Trophoblast cell (in vitro differentiated cells and primary cell): ENCODE results near the gene MAP3K1.

Experiments
- DNase-seq, 2 donors: peaks; one replicate each; pipeline ENCODE4 v3.0.0-alpha.2; 2016
- H2AFZ ChIP-seq: 2 replicates; pipeline ENCODE4 v1.6.1; 2013; ENCODE audit warnings: low read length, moderate library complexity, mild to moderate bottlenecking; ENCODE audit not compliant: insufficient read depth, poor library complexity
- H2AK5ac ChIP-seq: 2 replicates; pipeline ENCODE4 v1.6.1; 2013; ENCODE audit warnings: mild to moderate bottlenecking, low read length
- H2BK120ac ChIP-seq: 2 replicates; pipeline ENCODE4 v1.6.1; 2013; ENCODE audit warnings: low read length, mild to moderate bottlenecking, moderate library complexity; ENCODE audit not compliant: insufficient read depth, poor library complexity
- H2BK12ac ChIP-seq: 2 replicates; pipeline ENCODE4 v1.6.1; 2013; ENCODE audit warnings: mild to moderate bottlenecking, low read length, moderate library complexity
- H2BK5ac ChIP-seq: 2 replicates; pipeline ENCODE4 v1.6.1; 2013; ENCODE audit warnings: low read length, low read depth, moderate library complexity, mild to moderate bottlenecking; ENCODE audit not compliant: poor library complexity
- H3K14ac ChIP-seq: 2 replicates; pipeline ENCODE4 v1.6.1; 2013; ENCODE audit warnings: mild to moderate bottlenecking, low read length
- H3K18ac ChIP-seq: 2 replicates; pipeline ENCODE4 v1.6.1; 2013; ENCODE audit warnings: mild to moderate bottlenecking, low read length
- H3K23ac ChIP-seq: 2 replicates; pipeline ENCODE4 v1.6.1; 2013; ENCODE audit warnings: low read length
- H3K27ac ChIP-seq: 2 replicates; pipeline ENCODE4 v1.5.1; 2013; ENCODE audit warnings: low read depth, mild to moderate bottlenecking, inconsistent platforms, low read length, moderate library complexity
- H3K27me3 ChIP-seq: 2 replicates; pipeline ENCODE4 v1.6.1; 2013; ENCODE audit warnings: inconsistent platforms, mild to moderate bottlenecking, low read length, moderate library complexity; ENCODE audit not compliant: insufficient read depth
- H3K36me3 ChIP-seq, 2 experiments: 1 replicate in 1 of 2; 2 replicates in 1 of 2; pipeline ENCODE4 v1.6.1; 2013; ENCODE audit warnings: low read length in 2 of 2, mild to moderate bottlenecking in 2 of 2, moderate library complexity in 1 of 2; ENCODE audit not compliant: insufficient read depth in 2 of 2, control insufficient read depth in 1 of 2
- H3K4ac ChIP-seq: 2 replicates; pipeline ENCODE4 v1.6.1; 2013; ENCODE audit warnings: low read depth, mild to moderate bottlenecking, low read length, moderate library complexity
- H3K4me1 ChIP-seq, 2 experiments: 1 replicate in 1 of 2; 2 replicates in 1 of 2; pipeline ENCODE4 v1.6.1; 2013; ENCODE audit warnings: low read length in 2 of 2, mild to moderate bottlenecking in 2 of 2, moderate library complexity in 1 of 2; ENCODE audit not compliant: insufficient read depth in 2 of 2, control insufficient read depth in 1 of 2
- H3K4me2 ChIP-seq: 2 replicates; pipeline ENCODE4 v1.6.1; 2013; ENCODE audit warnings: inconsistent platforms, mild to moderate bottlenecking, low read length, moderate library complexity
- H3K4me3 ChIP-seq: 2 replicates; pipeline ENCODE4 v1.5.1; 2013; ENCODE audit warnings: mild to moderate bottlenecking, low read depth, low read length, inconsistent platforms
- H3K79me1 ChIP-seq: one replicate; pipeline ENCODE4 v1.6.1; 2013; ENCODE audit warnings: low read length
- H3K79me2 ChIP-seq: 2 replicates; pipeline ENCODE4 v1.6.1; 2013; ENCODE audit warnings: low read length, mild to moderate bottlenecking; ENCODE audit not compliant: control insufficient read depth, insufficient read depth, poor library complexity
- H3K9ac ChIP-seq: 2 replicates; pipeline ENCODE4 v1.6.1; 2013; ENCODE audit warnings: mild to moderate bottlenecking, low read length
- H3K9me3 ChIP-seq: 2 replicates; pipeline ENCODE4 v1.6.1; 2013; ENCODE audit warnings: low read depth, mild to moderate bottlenecking, control low read depth, inconsistent platforms, low read length; ENCODE audit not compliant: insufficient read depth
- H4K12ac ChIP-seq: 2 replicates; pipeline ENCODE4 v1.6.1; 2013; ENCODE audit warnings: low read depth, mild to moderate bottlenecking, low read length, moderate library complexity
- H4K8ac ChIP-seq: 2 replicates; pipeline ENCODE4 v1.6.1; 2013; ENCODE audit warnings: low read depth, mild to moderate bottlenecking, low read length, moderate library complexity
- H4K91ac ChIP-seq: one replicate; pipeline ENCODE4 v1.6.1; 2013; ENCODE audit warnings: low read depth, mild to moderate bottlenecking, low read length, moderate library complexity
- WGBS: extraction: QIAGEN DNeasy Blood & Tissue Kit; methylation state at CpG from one replicate; pipeline ENCODE4 v1.1.7; 2013; ENCODE audit warnings: missing lambda C conversion rate; ENCODE audit not compliant: insufficient read length, insufficient coverage; ENCODE audit errors: extremely low coverage; 5-methylcytosine and 5-hydroxymethylcytosine counted together

The MAP3K1 gene

DNA sequence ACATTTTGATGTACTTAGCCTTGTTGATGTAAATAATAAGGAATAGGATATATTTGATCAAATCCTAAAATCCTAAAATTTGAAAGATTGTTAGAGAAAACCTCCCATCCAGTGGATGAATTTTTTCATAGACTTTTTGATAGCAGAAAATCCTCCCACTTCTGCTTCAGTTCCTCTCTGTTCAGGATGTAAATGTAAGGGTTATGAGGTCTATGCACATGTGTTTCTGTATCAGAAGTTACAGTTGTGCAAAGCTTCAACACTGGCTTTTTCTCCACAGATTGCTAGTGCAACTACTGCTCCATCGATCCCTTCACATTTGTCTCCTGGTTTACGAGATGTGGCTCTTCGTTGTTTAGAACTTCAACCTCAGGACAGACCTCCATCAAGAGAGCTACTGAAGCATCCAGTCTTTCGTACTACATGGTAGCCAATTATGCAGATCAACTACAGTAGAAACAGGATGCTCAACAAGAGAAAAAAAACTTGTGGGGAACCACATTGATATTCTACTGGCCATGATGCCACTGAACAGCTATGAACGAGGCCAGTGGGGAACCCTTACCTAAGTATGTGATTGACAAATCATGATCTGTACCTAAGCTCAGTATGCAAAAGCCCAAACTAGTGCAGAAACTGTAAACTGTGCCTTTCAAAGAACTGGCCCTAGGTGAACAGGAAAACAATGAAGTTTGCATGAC, 78.1 kb downstream of the MAP3K1 start:
- Histone ChIP-seq H3K23ac (no peak overlapping the region), H2AFZ (no peak overlapping the region), H2BK5ac (no peak overlapping the region), H4K91ac (no peak overlapping the region), H4K8ac (no peak overlapping the region), H3K14ac (no peak overlapping the region), H3K27ac (no peak overlapping the region), H2BK12ac (no peak overlapping the region), H3K18ac (no peak overlapping the region), H3K4me2 (no peak overlapping the region), H3K4me1 (no peaks in the 10 kb centered on the region), H3K4ac (no peak overlapping the region), H3K9me3 (no peaks in the 10 kb centered on the region), H2BK120ac (no peak overlapping the region), H3K36me3 (peaks cover 7 to 14% of the 10 kb centered on the region in 2 experiments), H3K9ac (no peak overlapping the region), H2AK5ac (no peak overlapping the region), H3K27me3 (no peaks in the 10 kb centered on the region), H3K79me1 (no peaks in the 10 kb centered on the region), H3K4me3 (no peak overlapping the region), H3K79me2 (no peaks in the 10 kb centered on the region), H4K12ac (no peak overlapping the region)
- WGBS, result no CpG with 5 or more reads among the region's 5 CpGs
- DNase-seq, result no peak

DNA sequence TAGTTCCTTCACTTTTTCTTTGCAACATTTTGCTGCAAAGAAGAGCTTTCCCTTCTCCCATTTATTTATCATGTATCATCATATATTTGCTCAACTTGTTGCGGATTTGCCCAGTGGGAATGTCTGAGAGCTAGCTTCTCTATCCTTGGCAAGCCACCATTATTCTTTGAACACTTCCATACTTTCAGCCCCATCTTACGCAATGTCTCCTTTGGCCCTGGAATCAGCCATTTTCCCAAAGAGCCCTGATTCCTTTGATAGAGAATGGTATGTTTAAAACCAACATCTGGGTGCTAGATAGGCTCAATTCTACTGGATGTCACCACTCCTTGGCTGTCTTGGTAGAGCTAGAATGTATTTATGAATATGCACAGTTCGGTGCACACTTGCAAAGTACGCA, 81.4 kb downstream of the MAP3K1 start:
- Histone ChIP-seq H3K27ac (no peak overlapping the region), H3K9me3 (no peaks in the 10 kb centered on the region), H2AFZ (no peak overlapping the region), H2AK5ac (no peak overlapping the region), H3K4ac (no peak overlapping the region), H2BK12ac (no peak overlapping the region), H3K27me3 (no peaks in the 10 kb centered on the region), H3K18ac (no peak overlapping the region), H3K79me2 (no peaks in the 10 kb centered on the region), H3K36me3 (peaks cover 0 to 5% of the 10 kb centered on the region in 2 experiments), H3K9ac (no peak overlapping the region), H4K91ac (no peak overlapping the region), H3K14ac (no peak overlapping the region), H4K8ac (no peak overlapping the region), H2BK5ac (no peak overlapping the region), H3K4me2 (no peak overlapping the region), H3K4me1 (no peaks in the 10 kb centered on the region), H3K23ac (no peak overlapping the region), H3K79me1 (no peaks in the 10 kb centered on the region), H4K12ac (no peak overlapping the region), H3K4me3 (no peak overlapping the region), H2BK120ac (no peak overlapping the region)
- WGBS, result no CpG with 5 or more reads among the region's 4 CpGs
- no peak for DNase-seq

DNA sequence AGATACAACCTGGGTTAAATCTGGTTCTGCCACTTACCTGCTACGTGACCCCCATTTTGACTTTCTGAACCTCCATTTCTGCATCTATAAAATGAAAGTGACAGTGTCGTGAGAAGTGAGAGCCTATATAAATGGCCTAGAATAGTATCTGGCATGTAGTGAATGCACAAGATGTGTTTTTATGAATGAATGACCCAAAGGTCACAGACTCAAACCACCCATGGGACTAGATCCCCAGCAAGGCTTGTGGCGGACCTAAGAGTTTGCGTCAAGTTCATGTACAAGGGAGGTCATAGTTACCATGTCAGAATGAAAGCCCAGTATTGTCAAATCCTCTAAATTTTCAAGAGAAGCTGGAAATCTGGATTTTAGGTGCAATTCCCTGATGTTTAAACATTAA, 82.9 kb downstream of the MAP3K1 start:
- H3K23ac ChIP-seq, result no peak overlapping the region
- H3K14ac ChIP-seq, result no peak overlapping the region
- peaks cover 0 to 5% of the 10 kb centered on the region in 2 experiments for H3K36me3 ChIP-seq
- no peak overlapping the region for H2BK5ac ChIP-seq
- H3K79me1 ChIP-seq, result no peaks in the 10 kb centered on the region
- no peaks in the 10 kb centered on the region for H3K79me2 ChIP-seq
- H3K4me3 ChIP-seq, result no peak overlapping the region
- H4K91ac ChIP-seq, result no peak overlapping the region
- no peak overlapping the region for H3K4ac ChIP-seq
- no peak overlapping the region for H2BK12ac ChIP-seq
- H2AK5ac ChIP-seq, result no peak overlapping the region
- H3K27ac ChIP-seq, result no peak overlapping the region
- WGBS, result no CpG with 5 or more reads among the region's 4 CpGs
- no peak overlapping the region for H2AFZ ChIP-seq
- H3K27me3 ChIP-seq, result no peaks in the 10 kb centered on the region
- no peak overlapping the region for H2BK120ac ChIP-seq
- no peak overlapping the region for H3K4me2 ChIP-seq
- no peak overlapping the region for H4K8ac ChIP-seq
- no peak overlapping the region for H3K18ac ChIP-seq
- H4K12ac ChIP-seq, result no peak overlapping the region
- DNase-seq, result no peak
- no peaks in the 10 kb centered on the region for H3K4me1 ChIP-seq
- no peak overlapping the region for H3K9ac ChIP-seq
- H3K9me3 ChIP-seq, result no peaks in the 10 kb centered on the region

DNA sequence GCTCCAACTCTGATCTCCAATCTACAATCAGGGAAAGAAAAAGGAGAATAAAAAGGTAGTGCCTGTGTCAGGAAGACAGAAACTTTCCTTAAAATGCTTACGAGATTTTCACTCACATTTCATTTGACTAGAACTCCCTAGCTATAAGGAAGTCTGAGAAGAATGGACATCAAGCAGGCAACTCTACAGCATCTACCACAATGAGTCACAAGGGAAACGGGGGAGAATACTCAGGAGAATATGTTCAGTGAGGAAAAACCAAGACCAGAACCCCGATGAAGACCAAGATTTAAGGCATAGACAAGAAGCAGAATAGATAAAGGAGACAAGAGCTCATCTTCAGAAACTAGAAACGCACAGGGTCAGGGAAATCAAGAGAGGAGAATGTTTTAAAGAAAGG, 85.0 kb downstream of the MAP3K1 start:
- Histone ChIP-seq H2BK12ac (no peak overlapping the region), H4K91ac (no peak overlapping the region), H3K14ac (no peak overlapping the region), H3K4me2 (no peak overlapping the region), H4K8ac (no peak overlapping the region), H3K4ac (no peak overlapping the region), H2AK5ac (no peak overlapping the region), H2BK120ac (no peak overlapping the region), H3K27me3 (no peaks in the 10 kb centered on the region), H3K36me3 (no peaks in the 10 kb centered on the region), H3K9ac (no peak overlapping the region), H3K18ac (no peak overlapping the region), H2BK5ac (no peak overlapping the region), H3K4me3 (no peak overlapping the region), H3K9me3 (peaks cover 3% of the 10 kb centered on the region), H3K4me1 (no peaks in the 10 kb centered on the region), H3K79me2 (no peaks in the 10 kb centered on the region), H2AFZ (no peak overlapping the region), H4K12ac (no peak overlapping the region), H3K27ac (no peak overlapping the region), H3K79me1 (no peaks in the 10 kb centered on the region), H3K23ac (no peak overlapping the region)
- no peak for DNase-seq
- no CpG with 5 or more reads among the region's 4 CpGs for WGBS
